WI38 (cell line): ENCODE results near the gene USP24.

Experiments used
- H3K4me3 ChIP-seq: 2 replicates; pipeline ENCODE4 v1.5.1; 2011; ENCODE audit warnings: low read depth, mild to moderate bottlenecking, control low read depth, low read length
- CTCF ChIP-seq: IDR thresholded peaks from 2 replicates; pipeline ENCODE4 v1.5.1; 2012; ENCODE audit warnings: low read depth, mild to moderate bottlenecking, control low read depth, low read length

Gene USP24

GRCh38 chr1:55018395-55018794 is 196.8 kb downstream of the USP24 start:
- no peak for TF ChIP-seq CTCF
- H3K4me3 ChIP-seq = no peak overlapping the region
